Esophagus squamous epithelium (tissue), 4 donors: ENCODE measurements around the gene MYO1B.

ENCODE experiments used
- CTCF ChIP-seq, 6 experiments: fragments of 450-650 bp in 4 of 6; fragments of 200-600 bp in 2 of 6; sonication (generic) in 2 of 6; IDR thresholded peaks; one replicate each; pipeline ENCODE4 v1.5.1; 2016 to 2019; ENCODE audit warnings: antibody characterized with exemption in 6 of 6, mild to moderate bottlenecking in 4 of 6, moderate library complexity in 4 of 6
- POLR2A ChIP-seq, 4 donors: fragments of 450-650 bp; IDR thresholded peaks; one replicate each; pipeline ENCODE4 v1.6.1; 2017; ENCODE audit warnings: antibody characterized with exemption in 4 of 4, mild to moderate bottlenecking in 4 of 4, moderate library complexity in 3 of 4

- TF ChIP-seq CTCF (IDR thresholded peaks at IDR 0.05) (no peak), POLR2A (IDR thresholded peaks at IDR 0.05) (no peak)
Measured at GRCh38 chr2:191299866-191300265, 54.7 kb downstream of the MYO1B start.
